ENCODE measurements around the gene TRIM2.
"Not testable (repeated sequence)": the region's sequence is repeated elsewhere in the genome, so short reads cannot be mapped to it uniquely, and the experiment has no call there.

Gene TRIM2

DNA sequence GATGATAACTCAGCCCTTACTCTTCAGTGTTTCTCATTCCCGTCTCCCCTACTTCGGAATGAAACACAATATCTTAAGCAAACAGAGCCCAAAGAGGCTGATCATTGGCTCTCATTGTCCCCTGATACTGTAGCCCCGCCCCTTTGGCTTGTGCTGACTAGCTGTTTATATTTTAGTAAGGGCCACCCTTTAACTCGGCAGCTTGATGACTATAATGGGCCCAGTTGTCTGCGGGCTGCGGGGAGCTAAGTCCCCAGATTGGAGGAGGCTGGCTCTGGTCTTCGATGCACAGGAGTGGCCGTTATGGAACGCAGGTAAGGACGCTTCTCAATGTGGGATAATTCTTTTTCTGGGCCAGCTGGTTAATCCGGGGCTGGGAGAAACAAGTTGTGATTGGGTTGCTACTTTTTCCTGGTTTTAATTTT is at the start of gene TRIM2:
Gene TRIM2, plus strand, starts transcription at position 197 of the 425 bp plus-strand sequence. Its CDS starts 88 bp downstream, at position 285.
- no peak for DNase-seq

DNA sequence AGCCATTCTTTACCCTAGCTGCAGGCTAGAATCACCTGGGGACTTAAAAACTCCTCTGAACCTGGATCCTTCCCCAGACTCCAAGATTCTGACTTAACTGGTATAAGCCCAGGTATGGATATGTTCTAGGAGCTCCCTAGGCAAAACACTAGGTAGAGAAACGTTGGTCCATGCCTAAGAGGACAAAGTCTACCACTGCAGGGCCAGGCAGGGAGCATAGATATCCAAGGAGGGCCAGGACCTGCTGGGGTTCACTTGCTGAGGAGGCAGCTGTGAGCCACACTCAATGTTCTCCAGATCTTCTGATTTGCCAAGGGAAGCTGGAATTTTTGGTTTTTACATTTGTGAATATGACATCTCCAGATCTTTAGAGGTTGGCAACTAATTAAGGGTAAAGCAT is 48.6 kb upstream of the TRIM2 start:
- DNase-seq, result no peak

DNA sequence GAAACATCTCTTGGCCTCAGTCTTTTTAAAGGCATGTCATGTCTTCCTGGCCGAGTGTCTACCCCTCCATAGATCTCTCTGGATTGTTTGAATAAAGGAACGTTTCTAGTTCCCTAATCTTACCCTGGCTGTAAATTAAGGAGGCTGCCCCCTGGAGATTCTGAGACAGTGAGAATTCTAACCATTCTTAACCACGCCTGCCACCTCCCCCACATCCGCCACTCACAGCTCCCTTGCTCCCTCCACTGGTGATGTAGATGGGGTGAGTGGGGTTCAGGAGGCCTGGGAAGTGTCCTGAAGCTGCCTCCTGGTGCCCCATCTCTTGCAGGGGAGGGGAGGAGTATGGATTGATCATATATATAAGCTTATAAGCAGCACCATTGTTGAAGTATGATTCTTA is 48.0 kb upstream of the TRIM2 start:
- no peak for DNase-seq

DNA sequence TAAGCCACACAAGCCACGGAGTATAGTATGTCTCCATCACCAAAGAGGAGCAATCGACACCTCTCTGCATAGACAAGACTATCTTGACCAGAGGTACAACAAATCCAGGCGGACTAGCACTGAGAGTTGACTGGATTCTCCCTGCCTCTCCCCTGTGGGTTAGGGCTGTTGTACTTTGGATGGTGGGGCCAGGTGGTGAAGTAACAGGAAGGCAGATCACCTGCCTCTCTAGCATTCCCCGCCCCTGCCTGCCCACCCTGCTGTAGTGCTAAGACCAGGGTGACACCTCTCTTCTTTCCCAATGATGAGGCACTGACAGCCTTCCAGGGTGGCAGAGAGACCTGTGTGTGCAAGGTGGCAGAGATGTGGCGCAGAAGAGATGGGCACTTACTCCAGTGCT is 47.5 kb upstream of the TRIM2 start:
- no peak for DNase-seq

DNA sequence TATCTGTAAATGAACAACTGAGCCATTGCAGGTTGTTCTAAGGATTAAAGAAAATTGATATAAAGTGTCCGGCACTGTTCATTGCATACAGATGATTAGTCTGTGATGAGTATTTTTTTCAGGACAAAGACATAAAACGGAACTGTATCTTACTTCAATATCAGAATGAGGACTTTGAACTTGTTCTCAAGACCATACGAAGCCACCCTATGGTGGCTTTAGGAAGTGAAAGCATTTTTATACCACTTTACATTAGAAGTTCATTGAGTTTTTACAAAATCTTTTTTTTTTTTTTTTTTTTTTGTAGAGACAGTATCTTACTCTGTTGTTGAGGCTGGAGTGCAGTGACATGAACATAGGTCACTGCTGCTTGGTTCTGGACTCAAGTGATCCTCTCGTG is 45.2 kb upstream of the TRIM2 start:
- DNase-seq, result no peak

DNA sequence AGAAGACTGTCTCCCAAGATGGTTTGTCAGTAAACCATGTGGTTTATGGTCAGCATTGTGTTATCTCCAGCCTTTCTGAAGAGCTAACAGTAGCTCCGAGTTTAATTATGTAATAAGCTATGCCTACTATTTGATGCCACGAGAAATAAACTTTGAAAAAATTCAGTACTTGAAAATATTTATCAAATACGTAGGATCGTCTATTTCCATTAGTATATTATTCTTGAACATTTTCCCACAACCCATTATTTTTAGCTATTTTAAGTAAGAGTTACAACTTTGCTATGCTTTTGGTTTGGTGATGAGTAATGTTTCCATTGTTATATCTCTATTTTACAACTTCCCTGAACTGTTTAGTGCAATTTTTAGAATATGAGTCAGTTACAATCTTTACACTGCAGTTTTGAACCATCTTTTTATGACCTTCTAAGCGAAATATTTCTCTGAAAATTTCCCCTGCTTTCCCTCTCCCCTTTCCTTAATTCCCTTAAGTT is 44.5 kb upstream of the TRIM2 start:
- DNase-seq, result no peak

DNA sequence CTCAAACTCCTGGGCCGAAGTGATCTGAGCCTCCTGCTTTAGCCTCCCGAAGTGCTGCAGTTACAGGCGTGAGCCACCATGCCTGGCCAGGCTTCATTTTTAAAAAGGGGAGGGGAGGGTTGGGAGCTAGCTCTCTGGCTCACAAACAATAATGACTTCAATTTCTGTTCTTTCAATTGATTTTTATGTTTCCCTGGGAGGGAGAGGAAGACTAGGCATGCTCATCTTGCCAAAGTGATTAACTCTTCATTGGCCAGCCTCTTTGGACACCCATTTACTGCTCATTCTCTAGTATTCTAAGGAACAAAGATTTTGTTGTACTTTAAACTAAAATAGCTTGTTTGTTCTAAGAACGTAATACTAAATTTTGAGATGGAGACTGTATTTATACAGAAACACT is 43.4 kb upstream of the TRIM2 start:
- no peak for DNase-seq

DNA sequence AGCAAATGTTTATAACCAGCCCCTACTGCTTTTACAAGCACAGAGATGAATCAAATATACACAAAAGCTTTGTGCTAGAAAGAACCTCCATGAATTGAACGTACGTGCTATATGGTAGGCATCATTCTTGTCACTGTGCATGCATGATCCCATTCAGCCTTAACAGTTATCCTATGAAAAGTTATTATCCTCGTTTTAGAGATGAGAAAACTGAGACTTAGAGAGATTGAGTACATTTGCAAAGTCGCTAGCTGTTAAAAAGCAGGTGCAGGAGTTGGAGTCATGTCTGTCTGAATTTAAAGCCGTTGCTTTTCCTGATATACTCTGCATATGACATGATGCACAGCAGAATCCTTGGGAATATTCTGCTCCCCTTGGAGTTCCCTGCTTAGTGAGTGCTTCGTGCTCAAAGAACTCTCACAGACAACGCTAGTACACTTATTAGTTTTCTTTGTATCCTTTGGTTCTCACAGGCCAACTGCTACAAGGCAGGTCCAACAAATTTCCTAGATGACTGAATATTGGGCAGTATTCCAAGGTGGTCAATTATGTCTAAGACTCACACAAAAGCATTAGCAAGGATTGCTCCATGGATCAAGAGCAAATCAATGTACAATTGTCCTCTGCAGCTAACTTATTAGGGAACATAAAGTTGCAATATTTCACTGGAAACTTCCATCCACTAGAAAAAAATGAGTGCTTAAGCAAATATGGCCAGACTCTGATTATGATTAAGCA is 42.8 kb upstream of the TRIM2 start:
- no peak for DNase-seq

DNA sequence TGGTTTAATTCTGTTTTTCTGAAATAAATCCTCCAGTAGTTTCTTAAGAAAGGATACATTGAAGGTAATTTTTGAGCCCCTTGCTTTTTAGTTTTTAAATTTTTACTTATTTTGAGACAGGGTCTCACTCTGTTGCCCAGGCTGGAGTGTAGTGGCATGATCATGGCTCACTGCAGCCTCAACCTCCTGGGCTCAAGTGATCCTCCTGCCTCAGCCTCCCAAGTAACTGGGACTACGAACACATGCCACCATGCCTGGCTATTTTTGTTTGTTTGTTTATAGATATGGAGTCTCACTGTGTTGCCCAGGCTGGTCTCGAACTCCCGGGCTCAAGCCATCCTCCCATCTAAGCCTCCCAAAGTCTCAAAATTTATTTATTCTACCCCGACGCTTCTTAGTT is 39.0 kb upstream of the TRIM2 start:
- DNase-seq, result not testable (repeated sequence)

- no peak for DNase-seq
Observed at GRCh38 chr4:153166716-153167501, 37.3 kb upstream of the TRIM2 start.

GRCh38 chr4:153169776-153170175 is 34.5 kb upstream of the TRIM2 start:
- no peak for DNase-seq

GRCh38 chr4:153170407-153170806 is 33.8 kb upstream of the TRIM2 start:
- DNase-seq, result no peak

DNA sequence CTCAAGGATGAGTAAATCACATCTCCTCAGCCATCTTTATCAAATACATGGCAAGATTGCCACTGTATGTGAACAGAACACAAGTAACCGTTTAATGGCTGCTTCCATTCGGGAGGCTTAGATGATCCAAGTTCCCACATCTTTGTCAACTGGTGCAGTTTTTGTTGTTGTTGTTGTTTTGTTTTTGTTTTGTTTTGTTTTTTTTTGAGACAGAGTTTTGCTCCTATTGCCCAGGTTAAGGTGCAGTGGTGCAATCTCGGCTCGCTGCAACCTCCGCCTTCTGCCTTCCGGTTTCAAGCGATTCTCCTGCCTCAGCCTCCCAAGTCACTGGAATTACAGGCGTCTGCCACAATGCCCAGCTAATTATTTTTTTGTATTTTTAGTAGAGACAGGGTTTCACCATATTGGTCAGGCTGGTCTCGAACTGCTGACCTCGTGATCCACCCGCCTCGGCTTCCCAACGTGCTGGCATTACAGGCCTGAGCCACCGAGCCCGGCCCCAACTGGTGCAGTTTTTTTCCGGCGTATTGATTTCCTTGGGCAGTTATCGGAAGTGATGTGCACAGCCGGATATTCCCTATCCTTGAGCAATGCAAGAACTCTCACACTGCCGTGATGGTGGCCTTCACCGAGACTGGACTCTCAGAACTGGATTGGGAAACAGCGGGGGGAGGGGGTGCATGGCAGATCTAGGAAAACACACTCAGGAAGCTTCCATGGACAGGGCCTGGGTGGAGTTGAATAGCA is 29.2 kb upstream of the TRIM2 start:
- DNase-seq, result no peak

GRCh38 chr4:153176938-153177337 is 27.3 kb upstream of the TRIM2 start:
- no peak for DNase-seq

GRCh38 chr4:153177841-153178240 is 26.4 kb upstream of the TRIM2 start:
- DNase-seq, result no peak

DNA sequence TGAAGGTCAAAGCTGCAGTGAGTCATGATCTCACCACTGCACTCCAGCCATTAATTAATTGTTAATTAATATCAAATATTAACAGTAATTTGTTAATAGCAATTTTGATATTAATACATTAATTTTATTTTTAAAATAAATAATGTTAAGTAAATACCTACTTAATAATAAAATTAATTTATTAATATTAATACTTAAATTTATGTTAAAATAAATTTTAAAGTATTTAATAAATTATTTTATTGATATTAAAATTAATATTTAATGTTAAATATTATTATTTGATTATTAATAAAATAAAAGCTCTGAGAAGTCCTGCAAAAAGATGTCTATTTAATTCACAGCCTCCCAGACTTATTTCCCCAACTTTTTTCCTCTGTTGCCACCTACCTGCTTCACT is 25.1 kb upstream of the TRIM2 start:
- DNase-seq, result no peak

GRCh38 chr4:153181293-153181692 is 22.9 kb upstream of the TRIM2 start:
- no peak for DNase-seq

DNA sequence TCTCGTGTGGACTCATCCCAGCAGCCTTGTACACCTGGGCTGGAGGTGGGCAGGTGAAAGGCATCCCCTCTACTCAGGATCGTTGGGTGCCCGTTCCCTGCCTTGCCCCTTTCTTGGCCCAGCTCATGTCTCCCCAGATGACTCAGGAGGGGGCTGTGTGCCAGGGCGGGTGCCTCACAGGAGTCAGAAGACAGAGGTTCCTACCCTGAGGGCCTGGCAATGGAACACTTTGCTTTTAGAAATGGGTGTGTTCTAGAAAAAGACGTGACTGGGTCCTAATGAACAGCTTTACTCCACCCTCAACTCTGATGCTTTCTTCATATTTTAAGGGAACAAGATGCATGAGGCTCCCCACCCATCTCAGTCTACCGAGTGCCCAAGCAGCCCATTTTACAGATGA is 22.5 kb upstream of the TRIM2 start:
- DNase-seq, result no peak

- no peak for DNase-seq
Observed at GRCh38 chr4:153183146-153183545, 21.1 kb upstream of the TRIM2 start.

DNA sequence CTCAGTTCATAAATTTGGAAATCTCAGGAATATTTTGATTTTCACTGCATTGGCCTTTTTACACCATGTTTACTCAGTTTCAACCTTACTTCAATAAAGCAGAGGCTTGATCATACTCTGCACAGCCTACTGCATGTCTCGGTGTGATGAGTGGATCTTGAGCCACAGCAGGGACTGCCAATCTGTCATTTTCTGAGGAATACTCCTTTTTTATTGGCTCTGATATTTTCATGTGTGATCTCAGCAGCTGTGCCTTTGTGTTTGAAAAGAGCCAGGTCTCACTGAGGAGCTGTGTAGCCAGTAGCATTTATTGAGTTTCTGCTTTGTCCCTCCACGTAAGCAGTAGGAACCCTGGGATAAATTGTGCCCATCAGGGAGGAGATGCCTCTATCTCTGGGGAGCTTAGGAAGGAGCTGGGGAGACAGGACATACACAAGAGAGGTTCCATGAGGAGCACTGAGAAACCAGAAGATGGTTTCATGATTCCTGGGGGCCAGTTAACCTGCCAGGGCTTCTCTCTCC is 18.9 kb upstream of the TRIM2 start:
- no peak for DNase-seq

- DNase-seq, result no peak
Observed at GRCh38 chr4:153186046-153186728, 18.1 kb upstream of the TRIM2 start.

- no peak for DNase-seq
Observed at GRCh38 chr4:153189016-153189801, 15.0 kb upstream of the TRIM2 start.

All from cortex of kidney (tissue), 1 donor.